Measurements from ENCODE around the gene MAML2.

The MAML2 gene

GRCh38 chr11:96045622-96046456 is 297.2 kb downstream of the MAML2 start:
- no peak for DNase-seq (ENCODE audit: low spot score)
- TF ChIP-seq, protein P1, sequence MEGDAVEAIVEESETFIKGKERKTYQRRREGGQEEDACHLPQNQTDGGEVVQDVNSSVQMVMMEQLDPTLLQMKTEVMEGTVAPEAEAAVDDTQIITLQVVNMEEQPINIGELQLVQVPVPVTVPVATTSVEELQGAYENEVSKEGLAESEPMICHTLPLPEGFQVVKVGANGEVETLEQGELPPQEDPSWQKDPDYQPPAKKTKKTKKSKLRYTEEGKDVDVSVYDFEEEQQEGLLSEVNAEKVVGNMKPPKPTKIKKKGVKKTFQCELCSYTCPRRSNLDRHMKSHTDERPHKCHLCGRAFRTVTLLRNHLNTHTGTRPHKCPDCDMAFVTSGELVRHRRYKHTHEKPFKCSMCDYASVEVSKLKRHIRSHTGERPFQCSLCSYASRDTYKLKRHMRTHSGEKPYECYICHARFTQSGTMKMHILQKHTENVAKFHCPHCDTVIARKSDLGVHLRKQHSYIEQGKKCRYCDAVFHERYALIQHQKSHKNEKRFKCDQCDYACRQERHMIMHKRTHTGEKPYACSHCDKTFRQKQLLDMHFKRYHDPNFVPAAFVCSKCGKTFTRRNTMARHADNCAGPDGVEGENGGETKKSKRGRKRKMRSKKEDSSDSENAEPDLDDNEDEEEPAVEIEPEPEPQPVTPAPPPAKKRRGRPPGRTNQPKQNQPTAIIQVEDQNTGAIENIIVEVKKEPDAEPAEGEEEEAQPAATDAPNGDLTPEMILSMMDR (IDR thresholded peaks at IDR 0.05; ENCODE audit: extremely low read depth, missing control alignments), result no peak

DNA sequence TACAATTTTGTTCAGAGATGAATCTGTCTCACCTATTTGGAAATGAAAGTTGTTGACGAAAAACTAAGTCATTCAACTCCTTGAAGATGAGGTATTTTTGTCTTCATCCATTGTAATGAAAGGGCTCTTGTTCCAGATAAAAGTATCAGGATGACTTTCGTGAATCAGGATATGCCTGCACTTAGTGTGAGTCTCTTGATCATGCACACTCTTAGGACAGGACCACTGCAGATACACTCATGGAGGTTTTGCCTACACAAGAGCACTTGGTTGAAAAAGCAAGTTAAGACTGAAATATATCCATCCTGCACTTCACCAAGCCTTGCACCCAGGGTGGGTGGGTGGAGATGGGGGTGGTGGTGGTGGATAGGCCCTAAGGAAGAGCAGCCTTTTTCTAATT is 298.2 kb downstream of the MAML2 start:
- TF ChIP-seq, protein P1 (IDR thresholded peaks at IDR 0.05; ENCODE audit: extremely low read depth, missing control alignments), result no peak
- no peak for DNase-seq (ENCODE audit: low spot score)

- TF ChIP-seq, protein P1 (IDR thresholded peaks at IDR 0.05; ENCODE audit: extremely low read depth, missing control alignments), result no peak
- DNase-seq (ENCODE audit: low spot score), result no peak
These were observed 298.7 kb downstream of the MAML2 start for GRCh38 chr11:96044311-96044710.

DNA sequence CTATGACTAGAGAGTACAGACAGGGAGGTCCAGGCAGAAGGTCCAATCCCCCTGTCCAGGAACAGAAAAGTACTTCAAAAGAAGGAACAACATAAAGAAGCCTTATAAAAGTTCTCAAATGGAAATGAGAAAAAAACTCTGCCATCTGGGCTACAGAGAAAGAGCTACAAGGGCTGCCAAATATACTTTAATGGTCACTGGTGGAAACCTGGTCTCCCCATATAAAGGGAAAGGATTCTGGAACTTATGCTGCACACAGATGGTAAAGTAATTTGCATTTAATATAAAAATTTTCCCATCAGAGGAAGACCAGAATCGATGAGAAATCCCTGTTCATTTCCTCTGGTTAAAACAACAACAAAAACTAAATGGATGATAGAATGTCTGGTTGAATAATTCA is 299.7 kb downstream of the MAML2 start:
- DNase-seq (ENCODE audit: low spot score), result no peak
- TF ChIP-seq, protein P1 (IDR thresholded peaks at IDR 0.05; ENCODE audit: extremely low read depth, missing control alignments), result no peak

DNA sequence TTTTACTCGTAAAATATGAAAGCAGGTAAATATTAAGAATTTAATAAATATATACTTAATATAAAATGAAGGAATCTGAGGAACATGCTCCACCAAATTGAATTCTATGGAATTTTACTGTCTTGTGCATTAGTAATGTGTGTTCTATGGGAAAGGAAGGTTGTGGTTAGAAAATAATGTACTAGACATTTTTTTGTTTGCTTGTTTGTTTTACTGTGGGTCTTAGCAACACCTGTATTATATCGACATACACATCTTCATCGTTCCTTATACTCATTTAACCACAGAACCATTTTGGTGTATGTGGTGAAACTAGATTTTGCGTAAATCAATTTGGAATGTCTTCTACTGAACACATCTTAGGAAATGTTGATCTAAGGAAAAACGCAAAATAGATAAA is 304.9 kb downstream of the MAML2 start:
- TF ChIP-seq, protein P1 (IDR thresholded peaks at IDR 0.05; ENCODE audit: extremely low read depth, missing control alignments), result no peak
- no peak for DNase-seq (ENCODE audit: low spot score)

GRCh38 chr11:96037405-96037949 is 305.5 kb downstream of the MAML2 start:
- no peak for DNase-seq (ENCODE audit: low spot score)
- TF ChIP-seq, protein P1 (IDR thresholded peaks at IDR 0.05; ENCODE audit: extremely low read depth, missing control alignments), result no peak

DNA sequence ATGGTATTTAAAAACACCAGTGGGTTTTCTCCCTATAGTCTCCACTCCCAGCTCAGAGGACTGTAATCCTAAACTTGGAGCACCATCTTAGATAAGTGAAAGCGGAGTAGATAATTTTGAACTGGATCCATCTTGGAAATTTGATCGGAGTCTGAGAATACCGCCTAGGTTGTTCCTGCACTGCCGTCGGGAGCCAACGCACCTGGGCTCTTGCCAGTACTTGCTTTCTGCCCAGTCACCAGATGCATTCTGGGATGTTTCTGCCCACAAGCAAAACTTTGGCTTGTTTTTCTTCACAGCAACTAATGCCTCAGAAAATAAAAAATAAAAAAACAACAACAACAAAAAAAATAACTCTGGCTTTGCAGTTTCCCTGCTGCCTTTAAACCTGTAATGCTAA is 306.1 kb downstream of the MAML2 start:
- TF ChIP-seq, protein P1 (IDR thresholded peaks at IDR 0.05; ENCODE audit: extremely low read depth, missing control alignments), result no peak
- no peak for DNase-seq (ENCODE audit: low spot score)

Data from GM20000 (cell line).